NCI-H1417 treated with DMSO at 0.1 percent for 48 hours (cell line): ENCODE data around the gene DAGLA.
A peak's percentile ranks its signal among the peaks of the same experiment; 100 is the strongest.

Experiments
- DNase-seq: peaks from one replicate; lab custom pipeline; 2025; lab: John Stamatoyannopoulos, UW

Gene DAGLA

DNA sequence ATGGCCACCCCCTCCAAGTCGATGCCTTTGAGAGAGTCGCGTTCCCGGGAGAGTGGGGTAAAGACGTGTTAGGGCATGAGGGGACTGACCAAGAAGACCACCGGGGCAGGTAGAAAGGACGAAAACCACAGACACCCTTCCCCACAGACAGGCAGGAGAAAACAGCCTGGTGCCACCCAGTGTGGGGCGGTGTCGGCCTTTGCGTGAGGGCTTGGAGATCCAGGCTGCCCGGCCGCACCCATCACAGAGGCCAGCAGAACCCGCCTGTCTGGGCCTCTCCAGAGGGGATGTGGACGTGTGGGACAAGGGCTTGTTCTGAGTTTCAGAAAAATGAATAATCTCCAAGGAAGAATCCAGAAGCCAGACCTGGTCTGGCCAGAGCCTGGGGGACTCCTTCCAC is 30.8 kb downstream of the DAGLA start:
- DNase-seq, result no peak

DNA sequence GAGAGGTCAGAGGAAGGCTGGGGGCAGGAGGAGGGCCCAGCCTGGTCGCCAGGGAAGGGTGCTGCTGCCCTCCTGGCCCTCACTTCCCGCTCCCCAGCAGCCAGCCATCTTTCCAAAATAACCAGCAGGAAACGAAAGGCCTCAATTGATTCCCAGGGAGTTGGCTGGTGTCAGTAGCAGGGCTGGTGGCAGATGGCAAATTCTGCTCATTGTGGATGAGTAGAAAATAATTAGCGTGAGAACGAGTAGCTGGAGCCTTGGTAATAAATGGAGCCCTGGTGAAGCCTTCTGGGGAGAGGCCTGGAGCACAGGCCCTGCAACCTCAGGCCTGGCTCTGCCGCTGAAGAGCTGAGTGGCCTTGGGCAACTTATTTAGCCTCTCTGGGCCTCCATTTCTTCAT is 31.3 kb downstream of the DAGLA start:
- peak; percentile 41 for DNase-seq

DNA sequence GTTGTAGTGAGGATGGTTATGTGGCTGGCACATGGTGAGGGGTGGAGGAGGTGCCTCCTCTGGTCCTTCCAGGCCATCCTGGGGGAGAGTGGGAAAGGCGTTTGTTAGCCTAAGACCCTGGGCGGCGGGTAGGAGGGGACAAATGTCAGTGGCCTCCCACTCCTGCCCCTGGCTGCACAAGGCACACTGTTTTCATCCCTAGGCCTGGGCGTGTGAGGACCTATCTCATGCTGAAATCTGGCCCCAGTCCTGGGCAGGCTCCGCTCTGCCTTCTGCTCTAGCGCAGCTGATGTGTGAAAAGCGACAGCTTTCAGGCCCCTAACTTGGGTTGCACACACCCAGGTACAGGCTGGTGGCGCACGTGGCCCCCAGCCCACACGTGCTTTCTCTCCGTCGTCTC is 32.1 kb downstream of the DAGLA start:
- DNase-seq, result no peak

DNA sequence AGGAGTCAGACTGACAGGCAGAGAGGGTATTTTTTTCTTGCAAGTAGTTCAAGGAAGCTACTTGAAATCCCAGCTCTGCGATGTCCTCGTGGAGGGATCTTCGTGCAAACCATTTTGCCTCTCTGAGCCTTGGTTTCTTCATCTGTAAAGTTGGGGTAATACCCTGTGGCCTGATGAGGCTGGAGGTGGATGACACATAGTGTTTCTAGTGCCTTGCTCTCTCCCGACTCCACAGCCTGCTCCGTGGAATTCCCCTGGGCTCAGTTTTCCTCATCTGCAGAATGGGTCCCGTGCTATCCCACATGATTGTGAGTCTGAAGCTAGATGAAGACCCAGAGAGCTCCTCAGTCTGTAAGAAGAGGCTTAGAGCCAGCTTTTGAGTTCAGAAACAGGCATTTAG is 32.7 kb downstream of the DAGLA start:
- no peak for DNase-seq

DNA sequence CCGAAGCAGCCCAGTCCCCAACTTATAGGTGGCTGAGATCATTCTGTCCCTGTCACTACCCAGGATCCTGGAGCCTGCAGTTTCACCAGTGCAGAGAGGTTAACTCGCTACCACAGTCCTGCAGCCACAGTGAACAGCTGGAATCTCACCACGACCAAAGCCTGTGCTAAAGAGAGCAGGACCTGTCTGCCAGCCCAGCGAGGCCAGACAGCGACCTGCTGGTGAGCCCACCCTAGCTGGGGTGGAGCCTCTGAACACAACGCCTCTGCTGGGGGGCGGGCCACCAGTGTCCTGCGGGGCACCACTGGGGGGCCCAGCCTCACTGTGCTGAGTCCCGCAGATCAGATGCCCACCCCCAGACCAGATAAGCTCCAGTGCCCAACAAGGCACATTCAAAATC is 33.3 kb downstream of the DAGLA start:
- DNase-seq, result no peak

DNA sequence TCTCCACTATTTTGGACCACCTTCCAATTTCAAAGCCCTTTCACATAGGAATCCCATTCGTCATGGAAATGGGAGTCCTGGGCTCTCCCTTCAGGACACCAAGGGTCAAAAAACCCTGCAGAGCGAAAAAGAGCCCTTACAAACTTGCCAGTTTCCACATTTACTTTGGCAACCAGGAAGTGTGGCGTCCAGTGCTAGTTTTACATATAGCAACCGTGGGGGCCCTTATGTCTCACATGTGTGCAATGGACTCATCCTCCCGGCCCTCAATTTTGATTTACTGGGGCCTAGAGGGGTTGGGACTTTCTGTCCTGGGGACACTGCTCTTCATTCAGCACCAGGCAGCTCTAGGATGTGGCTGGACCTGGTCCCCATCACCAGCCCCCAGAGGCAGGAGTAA is 33.7 kb downstream of the DAGLA start:
- DNase-seq, result no peak

DNA sequence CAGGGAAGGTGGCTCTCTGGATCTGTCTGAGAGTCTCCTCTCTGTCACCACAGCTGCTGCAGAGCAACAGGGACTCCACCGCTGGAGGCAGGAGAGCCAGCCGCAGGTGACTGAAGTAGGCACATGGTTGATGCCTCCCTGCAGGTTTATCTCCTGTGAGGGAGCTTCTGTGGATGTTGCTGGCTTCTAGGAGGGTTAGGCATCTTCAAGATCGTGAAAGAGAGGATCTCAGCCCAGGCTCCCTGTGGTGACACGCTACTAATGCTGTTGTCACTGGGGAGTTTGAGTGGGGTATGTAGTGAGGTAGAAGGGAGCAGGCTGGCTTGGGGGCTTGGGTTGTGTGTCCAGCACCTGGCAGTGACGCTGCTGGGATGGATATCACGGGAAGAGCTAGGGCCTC is 34.1 kb downstream of the DAGLA start:
- no peak for DNase-seq

DNA sequence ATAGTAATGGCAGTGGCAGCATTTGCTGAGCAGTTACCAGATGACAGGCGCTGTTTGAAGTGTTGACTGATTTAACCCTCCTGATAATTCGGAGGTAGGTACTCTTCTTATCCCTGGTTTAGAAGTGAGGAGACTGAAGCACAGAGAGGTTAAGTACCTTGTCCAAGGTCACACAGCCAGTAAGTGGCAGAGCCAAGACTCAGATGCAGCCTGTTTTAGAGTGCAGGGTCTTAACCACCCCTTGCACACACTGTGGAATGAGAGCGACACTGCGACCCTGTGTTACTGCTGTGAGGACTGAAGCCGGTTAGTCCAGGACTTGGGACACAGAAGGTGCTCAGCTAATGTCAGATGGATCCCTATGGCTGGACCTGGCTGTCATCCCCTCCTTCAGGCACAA is 34.7 kb downstream of the DAGLA start:
- DNase-seq, result no peak

DNA sequence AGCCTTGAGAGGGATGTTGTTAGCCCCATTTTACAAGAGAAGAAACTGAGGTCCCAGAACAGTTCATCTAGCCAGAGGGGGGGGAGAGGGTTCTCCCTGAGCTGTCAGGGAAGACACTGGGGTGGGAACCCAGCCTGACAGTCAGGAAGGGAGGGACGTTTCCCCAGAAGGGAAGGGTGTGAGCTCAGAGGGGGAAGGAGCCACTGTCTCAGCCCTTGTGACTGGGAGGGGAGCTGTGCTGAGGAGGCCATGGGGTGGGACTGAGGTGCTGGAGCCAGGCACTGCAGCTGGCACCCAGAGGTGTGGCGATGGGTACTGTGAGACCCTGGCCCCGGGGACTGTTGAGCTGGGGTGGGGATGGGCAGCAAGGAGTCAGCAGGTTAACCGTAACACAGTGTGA is 35.7 kb downstream of the DAGLA start:
- no peak for DNase-seq

DNA sequence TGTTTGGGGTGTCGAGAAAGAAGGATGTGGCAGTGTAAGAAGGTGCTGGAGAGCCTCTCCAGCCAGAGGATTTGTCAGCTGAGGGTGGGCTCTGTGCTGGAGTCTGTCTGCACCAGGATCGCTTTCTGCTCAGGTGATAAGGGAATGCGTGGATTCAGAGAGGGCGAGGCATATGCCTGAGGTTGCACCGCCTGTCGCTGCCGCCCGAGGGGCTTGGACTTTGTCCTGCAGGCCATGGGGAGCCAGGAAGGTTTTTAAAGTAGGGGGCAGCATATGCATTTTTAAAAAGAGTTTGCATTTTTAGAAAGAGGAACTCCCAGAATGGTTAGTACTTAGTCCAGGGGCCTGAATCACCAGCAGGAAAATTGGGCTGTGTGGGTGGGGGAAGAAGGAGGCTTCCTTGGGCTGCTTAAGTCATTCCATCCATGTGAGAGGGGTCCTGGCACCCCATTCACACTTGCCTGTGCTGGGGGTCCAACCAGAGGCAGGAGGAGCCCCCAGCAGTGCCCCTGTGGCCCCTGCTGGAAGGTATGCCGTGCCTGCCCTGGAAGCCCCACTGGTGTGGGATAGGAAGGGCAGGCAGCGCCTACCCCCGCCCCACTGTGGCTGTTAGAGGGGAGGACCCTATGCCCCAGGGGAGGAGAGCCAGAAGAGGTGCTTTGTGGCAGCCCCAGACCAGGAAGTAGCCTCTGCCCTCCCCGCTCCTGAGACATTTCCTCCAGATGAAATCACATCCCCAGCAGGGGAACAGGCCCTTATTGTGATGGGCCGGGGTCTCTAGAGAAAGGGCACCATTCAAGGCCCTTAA is 36.5 kb downstream of the DAGLA start:
- no peak for DNase-seq

DNA sequence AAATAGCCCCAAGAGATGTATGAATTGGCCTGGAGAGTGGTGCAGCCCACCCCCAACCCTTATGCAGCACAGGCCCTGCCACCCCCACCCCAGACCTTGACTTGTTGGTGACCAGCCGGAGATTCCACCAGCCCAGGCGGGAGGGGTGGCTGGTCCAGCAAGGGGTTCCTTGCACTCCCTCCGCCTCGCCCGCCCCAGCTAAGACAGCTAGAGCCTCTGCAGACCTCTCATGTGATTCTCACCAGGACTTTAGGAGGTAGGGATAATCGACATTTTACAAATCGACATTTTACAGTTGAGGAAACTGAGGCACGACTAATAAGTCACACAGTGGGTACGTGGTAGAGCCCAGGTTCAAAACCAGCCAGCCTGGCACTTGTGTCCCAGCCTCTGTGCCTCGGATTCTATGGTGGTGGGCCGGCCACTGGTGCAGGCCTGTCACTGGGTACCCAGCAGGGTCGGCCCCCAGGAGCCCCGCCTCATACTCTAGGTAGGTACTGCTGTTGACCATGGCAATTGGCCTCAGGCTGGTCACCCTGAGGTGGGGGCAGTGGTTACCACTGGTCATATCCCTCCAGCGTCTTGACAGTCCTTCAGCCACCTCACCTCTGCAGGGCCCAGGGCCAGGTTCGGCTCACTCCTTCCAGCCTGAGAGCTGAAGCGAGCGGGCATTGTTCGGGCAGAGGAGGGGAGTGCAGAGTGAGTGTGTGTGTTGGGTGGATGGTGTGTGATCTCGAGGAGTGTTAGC is 37.3 kb downstream of the DAGLA start:
- no peak for DNase-seq

DNA sequence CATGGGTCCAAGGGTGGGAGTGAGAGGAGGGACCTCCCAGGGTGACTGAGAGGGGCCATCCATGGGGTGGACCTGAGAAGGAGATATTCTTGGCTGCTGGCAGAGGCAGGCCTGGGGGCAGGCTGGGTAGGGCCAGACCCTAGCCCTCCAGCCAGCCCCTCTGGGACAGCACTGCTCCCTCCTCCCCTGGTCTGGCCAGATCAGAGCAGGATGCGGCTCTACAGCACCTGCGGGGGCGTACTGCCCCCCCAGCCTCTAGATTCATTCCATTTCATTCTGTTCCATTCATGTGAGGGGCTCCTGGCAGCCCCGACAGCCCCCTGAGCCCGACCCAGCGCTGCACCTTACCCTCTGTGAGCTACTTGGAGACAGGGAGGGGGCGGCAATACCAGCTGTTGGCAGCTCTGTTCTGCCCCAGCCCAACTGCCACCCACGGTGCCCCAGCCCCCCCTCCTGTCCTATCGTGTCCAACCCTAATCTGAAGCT is 37.9 kb downstream of the DAGLA start:
- DNase-seq, result no peak

DNA sequence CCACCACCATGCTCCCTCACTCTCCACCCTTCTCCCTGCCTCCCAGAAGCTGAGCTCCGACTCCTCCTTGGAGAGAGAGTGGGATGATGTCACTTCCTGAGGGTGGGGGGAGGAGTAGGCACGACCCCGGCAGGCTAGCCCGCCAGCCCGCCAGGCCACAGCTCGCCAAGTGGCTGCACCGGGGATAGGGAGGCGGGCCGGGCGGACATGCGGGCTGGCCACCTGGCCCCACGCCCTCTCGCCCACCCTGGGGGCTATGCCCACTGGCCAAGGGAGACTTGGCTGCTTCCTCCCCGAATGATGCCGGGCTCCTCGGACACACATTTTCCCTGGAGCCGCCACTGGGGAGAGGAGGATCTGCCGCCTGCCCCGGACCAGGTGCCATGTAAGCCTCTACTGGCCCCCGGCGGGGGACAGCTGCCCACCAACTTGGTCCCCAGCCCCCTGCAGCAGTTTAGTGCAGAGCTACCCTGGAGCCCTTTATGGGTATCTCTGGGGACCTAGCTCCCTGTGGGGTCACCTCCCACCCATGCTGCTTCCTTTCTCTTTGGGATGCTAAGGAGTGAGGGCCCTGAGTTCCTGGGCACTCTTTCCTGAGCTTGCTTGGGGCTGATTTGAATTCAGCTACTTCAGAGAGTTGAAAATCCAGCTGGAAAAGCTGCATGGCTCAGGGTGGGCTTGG is 38.6 kb downstream of the DAGLA start:
- DNase-seq, result no peak

DNA sequence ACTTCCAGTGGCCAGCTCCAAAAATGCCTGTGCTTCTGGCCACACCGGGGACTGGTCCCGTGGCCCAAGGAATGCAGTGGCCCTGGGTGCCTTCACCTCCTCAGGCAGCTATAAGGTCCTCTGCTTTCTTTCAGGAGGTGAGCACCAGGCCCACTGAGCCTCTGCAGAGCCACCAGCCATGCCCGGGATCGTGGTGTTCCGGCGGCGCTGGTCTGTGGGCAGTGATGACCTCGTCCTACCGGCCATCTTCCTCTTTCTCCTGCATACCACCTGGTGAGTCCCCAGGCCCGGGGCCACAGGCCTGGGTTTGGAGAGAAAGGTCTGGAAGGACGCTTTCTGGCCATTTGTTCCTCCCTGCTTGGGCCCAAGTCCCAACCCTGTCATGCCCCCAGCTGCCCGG is 39.8 kb downstream of the DAGLA start:
- no peak for DNase-seq

DNA sequence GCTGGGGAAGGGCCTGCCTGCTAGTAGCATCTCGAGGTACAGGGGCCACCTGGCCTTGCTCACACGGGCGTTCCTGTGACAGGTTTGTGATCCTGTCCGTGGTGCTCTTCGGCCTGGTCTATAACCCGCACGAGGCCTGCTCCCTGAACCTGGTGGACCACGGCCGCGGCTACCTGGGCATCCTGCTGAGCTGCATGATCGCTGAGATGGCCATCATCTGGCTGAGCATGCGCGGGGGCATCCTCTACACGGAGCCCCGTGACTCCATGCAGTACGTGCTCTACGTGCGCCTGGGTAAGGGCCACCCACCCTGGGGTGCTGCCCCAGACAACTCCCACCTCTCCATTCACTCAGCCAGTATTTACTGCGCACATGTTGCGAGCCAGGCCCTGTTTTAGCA is 40.4 kb downstream of the DAGLA start:
- no peak for DNase-seq

DNA sequence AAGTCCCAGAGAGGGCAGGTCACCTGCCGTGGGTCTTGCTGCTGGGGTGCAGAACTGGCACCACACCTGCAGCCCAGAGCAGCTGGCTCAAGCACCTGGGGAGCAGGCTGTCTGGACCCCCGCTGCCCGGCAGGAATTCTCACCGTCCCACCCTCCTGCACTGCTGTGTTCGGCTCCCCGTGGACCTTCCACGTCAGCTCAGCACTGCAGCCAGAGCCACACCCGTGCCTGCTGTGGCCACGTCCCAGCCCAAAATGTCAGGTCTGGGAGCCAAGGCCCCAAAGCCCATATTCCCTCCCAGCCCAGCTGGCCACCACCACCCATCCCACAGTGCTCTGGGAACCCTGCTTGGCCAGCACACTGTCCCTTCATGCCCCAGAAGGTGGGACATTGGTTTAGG is 44.2 kb downstream of the DAGLA start:
- no peak for DNase-seq

DNA sequence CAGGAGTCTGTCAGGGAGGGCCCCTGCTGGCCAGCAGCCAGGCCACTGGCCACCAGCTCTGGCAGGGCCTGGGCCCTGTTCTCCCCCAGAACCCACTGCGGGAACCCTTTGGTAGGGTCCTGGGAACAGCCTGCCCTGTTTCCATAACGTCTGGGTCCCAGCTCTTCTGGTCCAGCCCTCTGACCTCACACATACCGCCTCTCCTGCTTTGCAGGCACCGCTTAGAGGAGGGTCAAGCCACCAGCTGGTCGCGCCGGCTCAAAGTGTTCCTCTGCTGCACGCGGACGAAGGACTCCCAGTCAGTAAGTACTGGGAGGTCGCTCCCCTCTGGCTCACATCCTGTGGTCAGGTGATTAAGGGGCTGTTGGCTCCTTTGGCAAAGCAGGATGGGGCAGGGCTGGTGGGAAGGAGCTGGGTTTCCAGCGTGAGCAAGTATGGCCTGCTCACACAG is 45.6 kb downstream of the DAGLA start:
- no peak for DNase-seq

DNA sequence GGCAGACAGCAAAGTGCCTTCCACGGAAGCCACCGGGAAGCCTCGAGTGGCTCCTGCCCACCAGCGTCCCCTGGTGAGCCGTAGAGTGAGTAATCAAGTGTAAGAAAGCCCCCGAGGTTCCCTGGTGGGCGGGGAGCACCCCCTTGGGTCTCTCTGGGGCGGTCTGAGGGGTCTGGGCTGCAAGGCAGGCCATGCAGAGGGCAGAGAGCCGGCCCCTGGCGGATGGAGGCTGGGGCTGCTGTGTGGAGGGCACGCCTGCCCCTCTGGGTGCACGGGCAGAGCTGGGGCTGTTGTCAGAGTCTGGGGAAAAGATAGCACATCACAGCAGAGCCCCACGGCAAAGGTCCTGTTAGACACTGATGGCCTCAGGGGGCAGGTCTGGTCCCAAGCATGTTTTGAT is 46.6 kb downstream of the DAGLA start:
- DNase-seq, result no peak

DNA sequence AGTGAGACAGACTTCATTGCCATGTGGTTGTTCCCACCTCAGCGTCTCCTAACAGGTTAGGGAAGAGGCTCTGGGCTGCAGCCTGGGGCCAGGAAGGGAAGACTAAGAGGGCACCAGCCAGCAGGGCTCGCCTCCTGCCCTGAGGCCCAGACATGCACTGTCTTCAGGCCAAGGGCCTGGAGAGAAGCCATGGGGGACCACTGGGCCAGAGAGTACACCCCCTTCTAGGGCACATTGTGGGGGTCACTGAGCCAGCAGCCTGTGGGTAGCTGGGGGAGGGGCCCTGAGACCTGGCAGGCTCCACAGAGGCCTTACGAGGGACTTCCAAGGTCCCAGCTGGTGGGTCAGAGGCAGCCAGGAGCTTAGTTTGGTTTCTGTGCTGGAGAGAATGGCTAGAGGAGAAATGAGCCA is 47.2 kb downstream of the DAGLA start:
- no peak for DNase-seq

DNA sequence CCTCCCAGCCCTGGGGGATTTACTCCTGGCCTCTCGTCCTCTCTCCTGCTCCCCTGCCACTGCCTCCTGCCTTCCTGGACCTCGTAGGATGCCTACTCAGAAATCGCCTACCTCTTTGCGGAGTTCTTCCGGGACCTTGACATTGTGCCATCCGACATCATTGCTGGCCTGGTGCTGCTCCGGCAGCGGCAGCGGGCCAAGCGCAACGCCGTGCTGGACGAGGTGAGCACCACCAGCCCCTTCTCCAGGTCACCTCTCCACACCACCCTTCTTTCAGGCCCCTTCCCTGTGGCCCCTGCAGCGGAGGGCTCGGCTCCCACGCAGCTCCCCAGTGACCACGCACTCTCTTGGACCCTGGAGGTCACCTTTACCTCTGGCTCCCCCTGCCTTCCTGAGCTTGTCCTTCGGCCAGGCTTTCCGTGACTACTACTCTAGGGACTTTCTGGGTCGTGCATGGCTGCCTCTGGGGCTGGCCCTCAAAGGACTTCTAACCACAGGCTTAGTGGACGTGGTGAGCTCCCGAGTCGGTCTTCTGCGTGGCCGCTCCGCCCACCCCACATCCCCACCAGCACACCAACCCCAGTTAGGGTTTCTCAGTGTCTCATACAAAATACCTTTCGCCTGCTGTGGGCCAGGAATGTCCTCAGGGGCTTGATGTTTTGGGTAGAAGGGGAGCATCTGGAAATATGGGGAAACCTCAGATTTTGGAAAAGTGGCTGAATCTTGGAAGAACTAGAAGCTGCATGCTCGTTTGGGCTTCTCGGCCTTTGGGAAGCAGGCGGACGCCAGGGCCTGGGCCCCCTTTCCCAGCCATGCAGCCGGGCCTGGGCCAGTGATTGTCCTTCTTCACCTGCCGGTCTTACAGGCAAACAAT is 48.1 kb downstream of the DAGLA start:
- DNase-seq, result no peak

DNA sequence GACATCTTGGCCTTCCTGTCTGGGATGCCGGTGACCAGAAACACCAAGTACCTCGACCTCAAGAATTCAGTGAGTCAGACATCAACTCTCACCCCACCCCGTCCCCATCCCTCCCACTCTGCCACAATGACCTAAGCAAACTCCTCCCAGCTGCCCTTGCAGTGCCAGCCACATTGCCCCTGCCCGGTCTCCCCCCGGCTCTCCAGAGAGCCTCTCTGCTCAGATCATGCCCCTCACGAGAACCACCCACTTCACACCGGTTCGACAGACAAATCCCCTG is 48.7 kb downstream of the DAGLA start:
- DNase-seq, result no peak
